C4-2B (cell line): ENCODE measurements around the gene WWOX.

Source experiments
- H3K27ac ChIP-seq: fragments of 450-650 bp; 2 replicates; pipeline ENCODE4 v1.5.1; 2017
- CTCF ChIP-seq: fragments of 450-650 bp; conservative IDR thresholded peaks from 2 replicates; pipeline ENCODE4 v1.5.1; 2017; ENCODE audit warnings: mild to moderate bottlenecking
- ZFX ChIP-seq: fragments of 450-650 bp; IDR thresholded peaks from 2 replicates; pipeline ENCODE4 v1.6.1; 2017

The WWOX gene

GRCh38 chr16:78952630-78953029 is 853.2 kb downstream of the WWOX start:
- H3K27ac ChIP-seq = no peak overlapping the region

GRCh38 chr16:78953526-78953925 is 854.1 kb downstream of the WWOX start:
- no peak overlapping the region for H3K27ac ChIP-seq
- TF ChIP-seq CTCF (no peak), ZFX (no peak)

More at GRCh38 chr16:78952630-78953029, 853.2 kb downstream of the WWOX start:
- TF ChIP-seq ZFX (no peak), CTCF (no peak)

- TF ChIP-seq ZFX (no peak), CTCF (no peak)
- no peak overlapping the region for H3K27ac ChIP-seq
Observed at GRCh38 chr16:78955206-78955605, 855.8 kb downstream of the WWOX start.

- TF ChIP-seq CTCF (no peak), ZFX (no peak)
Observed at GRCh38 chr16:78956859-78957258, 857.4 kb downstream of the WWOX start.

GRCh38 chr16:78957317-78958100 is 858.1 kb downstream of the WWOX start:
- TF ChIP-seq CTCF (no peak), ZFX (no peak)
- H3K27ac ChIP-seq = no peak overlapping the region

More at GRCh38 chr16:78956859-78957258, 857.4 kb downstream of the WWOX start:
- H3K27ac ChIP-seq = no peak overlapping the region

GRCh38 chr16:78961464-78961863 is 862.0 kb downstream of the WWOX start:
- TF ChIP-seq ZFX = no peak
- no peak for TF ChIP-seq CTCF
- H3K27ac ChIP-seq = no peak overlapping the region

- TF ChIP-seq ZFX (no peak), CTCF (no peak)
- no peak overlapping the region for H3K27ac ChIP-seq
Observed at GRCh38 chr16:78962457-78962929, 863.0 kb downstream of the WWOX start.
